ENCODE data around the gene FADS1.

Gene FADS1

GRCh38 chr11:61805146-61805545, 11.7 kb downstream of the FADS1 start:
- no peak overlapping the region for H3K4me3 ChIP-seq (ENCODE audit: low read depth, low read length)
- in situ Hi-C loops (cut with HindIII; ENCODE audit: low sequenced_read_pairs), result no loop called here
- no peak for TF ChIP-seq CTCF (IDR thresholded peaks at IDR 0.05; ENCODE audit: low read depth, low read length)
- DNase-seq (ENCODE audit: low read depth, low spot score), result no peak

GRCh38 chr11:61803889-61804647, 12.7 kb downstream of the FADS1 start:
- H3K4me3 ChIP-seq (ENCODE audit: low read depth, low read length), result no peak overlapping the region
- peak; percentile 29 for DNase-seq (ENCODE audit: low read depth, low spot score)
- no peak for TF ChIP-seq CTCF (IDR thresholded peaks at IDR 0.05; ENCODE audit: low read depth, low read length)
- in situ Hi-C loops (cut with HindIII; ENCODE audit: low sequenced_read_pairs), result no loop called here

- no peak for TF ChIP-seq CTCF (IDR thresholded peaks at IDR 0.05; ENCODE audit: low read depth, low read length)
- no peak for DNase-seq (ENCODE audit: low read depth, low spot score)
- in situ Hi-C loops (cut with HindIII; ENCODE audit: low sequenced_read_pairs), result no loop called here
- H3K4me3 ChIP-seq (ENCODE audit: low read depth, low read length), result no peak overlapping the region
Observed at GRCh38 chr11:61802605-61803004, 14.2 kb downstream of the FADS1 start.

DNA sequence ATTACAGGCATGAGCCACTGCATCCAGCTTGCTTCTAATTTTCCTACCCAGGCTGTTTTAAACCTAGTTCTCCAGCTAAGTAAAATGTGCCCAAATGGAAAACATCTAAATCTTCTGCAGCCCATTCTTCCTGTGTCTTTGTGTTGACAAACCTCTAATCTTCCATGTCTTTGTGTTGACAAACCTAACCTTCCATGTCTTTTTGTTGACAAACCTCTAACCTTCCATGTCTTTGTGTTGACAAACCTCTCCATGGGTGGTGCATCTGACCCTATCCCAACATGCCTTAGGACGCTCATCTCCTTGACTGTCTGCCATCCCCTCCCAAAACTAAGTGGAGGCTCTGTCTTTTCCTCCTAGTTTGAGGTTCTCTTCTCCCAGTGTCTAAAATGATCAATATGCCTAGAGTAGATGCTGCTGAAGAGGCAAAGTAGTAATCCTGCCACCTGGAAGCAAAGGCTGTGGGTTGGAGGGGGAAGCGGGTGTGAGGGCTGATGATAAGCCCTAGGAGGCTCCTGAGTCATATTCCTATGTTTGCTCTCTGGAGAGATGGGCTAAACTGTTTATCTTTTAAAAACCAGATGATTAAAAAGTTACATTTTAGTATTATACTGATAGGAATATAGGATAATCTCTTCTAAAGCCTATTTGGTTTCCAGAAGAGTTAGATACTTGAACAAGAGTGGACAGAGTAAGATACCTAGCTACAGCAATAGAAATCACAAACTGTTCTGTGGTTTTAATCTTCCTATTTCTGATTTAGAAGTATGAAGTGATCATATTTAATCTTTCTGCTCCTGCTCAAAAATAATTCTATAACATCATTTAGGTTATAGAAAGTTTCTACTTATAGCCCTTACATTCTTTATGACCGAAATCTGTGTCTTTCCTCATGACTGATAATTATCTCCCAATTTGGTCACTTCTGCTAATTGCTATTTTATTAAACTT, 16.2 kb downstream of the FADS1 start:
- in situ Hi-C loops (cut with HindIII; ENCODE audit: low sequenced_read_pairs), result no loop called here
- DNase-seq (ENCODE audit: low read depth, low spot score), result no peak
- no peak for TF ChIP-seq CTCF (IDR thresholded peaks at IDR 0.05; ENCODE audit: low read depth, low read length)
- H3K4me3 ChIP-seq (ENCODE audit: low read depth, low read length), result no peak overlapping the region

DNA sequence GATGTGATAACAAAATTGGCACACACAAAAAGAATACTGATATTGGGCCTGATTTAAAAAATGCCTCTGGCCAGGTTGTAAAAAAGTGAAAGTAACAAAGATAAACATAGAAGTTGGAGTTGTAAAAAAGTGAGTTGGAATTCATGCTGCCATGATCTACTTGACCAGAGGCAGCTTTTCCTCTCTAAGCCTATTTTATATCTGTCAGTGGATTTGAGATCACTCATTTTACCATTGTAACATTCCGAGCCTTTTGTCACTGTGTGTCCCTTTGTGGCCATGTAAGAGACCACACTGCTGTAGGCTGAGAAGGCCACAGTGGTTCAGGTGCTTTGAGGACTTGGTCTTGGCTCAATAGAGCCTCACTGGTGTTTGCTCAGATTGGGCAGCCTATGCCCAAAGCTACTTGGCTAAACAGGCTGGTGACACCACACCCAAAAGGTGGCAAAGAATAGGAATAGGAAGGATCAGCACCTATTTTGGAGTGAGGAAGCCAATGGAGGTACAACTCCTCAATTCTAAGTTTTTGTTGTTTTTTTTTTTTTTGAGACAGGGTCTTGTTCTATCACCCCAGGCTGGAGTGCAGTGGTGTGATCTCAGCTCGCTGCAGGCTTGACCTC, 17.0 kb downstream of the FADS1 start:
- H3K4me3 ChIP-seq (ENCODE audit: low read depth, low read length), result no peak overlapping the region
- DNase-seq (ENCODE audit: low read depth, low spot score), result no peak
- no peak for TF ChIP-seq CTCF (IDR thresholded peaks at IDR 0.05; ENCODE audit: low read depth, low read length)
- in situ Hi-C loops (cut with HindIII; ENCODE audit: low sequenced_read_pairs), result no loop called here

- TF ChIP-seq CTCF (IDR thresholded peaks at IDR 0.05; ENCODE audit: low read depth, low read length), result peak; percentile 78
- in situ Hi-C loops (cut with HindIII; ENCODE audit: low sequenced_read_pairs), result no loop called here
- peak; percentile 86 for DNase-seq (ENCODE audit: low read depth, low spot score)
- H3K4me3 ChIP-seq (ENCODE audit: low read depth, low read length), result no peak overlapping the region
Observed at GRCh38 chr11:61797263-61797944, 19.4 kb downstream of the FADS1 start.
